ENCODE results near the gene AKT2.

DNA sequence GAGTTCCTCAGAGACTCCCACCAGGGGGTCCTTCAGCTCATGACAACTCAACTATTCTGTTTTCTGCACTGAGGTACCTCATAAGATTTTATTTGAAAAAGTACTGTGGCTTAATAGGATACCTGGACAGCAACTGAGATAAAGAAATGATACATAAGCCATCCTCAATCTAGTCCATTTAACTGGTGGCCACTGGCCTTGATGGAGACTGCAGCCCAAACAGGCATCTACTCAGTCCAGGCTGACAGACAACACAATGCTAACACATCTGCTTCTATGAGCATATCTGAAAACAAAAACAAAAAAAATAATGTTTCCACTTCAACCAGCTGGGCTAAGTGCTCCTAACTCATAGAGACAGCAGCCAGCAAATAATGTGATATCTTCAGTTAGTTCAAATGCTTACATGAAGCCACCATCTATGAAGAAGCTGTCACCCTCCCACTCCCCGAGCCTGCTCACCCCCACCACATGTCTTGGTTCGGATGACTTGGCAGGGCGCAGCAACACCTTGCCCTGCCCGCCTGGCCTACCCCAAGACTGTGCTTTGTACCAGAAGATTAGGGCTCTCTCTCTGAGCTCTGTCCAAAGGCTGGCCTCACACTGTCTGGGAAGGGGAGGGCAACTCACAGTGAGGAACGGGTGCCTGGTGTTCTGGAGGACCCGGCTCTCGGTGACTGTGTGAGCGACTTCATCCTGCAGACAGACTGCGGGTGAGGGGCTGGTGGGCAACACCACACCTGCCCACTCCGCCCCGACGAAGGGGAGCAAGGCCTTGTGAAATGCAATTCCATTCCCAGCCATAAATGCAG is 45.5 kb downstream of the AKT2 start:
- TF ChIP-seq, protein P1, sequence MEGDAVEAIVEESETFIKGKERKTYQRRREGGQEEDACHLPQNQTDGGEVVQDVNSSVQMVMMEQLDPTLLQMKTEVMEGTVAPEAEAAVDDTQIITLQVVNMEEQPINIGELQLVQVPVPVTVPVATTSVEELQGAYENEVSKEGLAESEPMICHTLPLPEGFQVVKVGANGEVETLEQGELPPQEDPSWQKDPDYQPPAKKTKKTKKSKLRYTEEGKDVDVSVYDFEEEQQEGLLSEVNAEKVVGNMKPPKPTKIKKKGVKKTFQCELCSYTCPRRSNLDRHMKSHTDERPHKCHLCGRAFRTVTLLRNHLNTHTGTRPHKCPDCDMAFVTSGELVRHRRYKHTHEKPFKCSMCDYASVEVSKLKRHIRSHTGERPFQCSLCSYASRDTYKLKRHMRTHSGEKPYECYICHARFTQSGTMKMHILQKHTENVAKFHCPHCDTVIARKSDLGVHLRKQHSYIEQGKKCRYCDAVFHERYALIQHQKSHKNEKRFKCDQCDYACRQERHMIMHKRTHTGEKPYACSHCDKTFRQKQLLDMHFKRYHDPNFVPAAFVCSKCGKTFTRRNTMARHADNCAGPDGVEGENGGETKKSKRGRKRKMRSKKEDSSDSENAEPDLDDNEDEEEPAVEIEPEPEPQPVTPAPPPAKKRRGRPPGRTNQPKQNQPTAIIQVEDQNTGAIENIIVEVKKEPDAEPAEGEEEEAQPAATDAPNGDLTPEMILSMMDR (conservative IDR thresholded peaks at IDR 0.05): no peak
- TF ChIP-seq EZH2 (IDR thresholded peaks at IDR 0.05; ENCODE audit: low read depth): no peak

All from PC-9 (cell line).